AG09319 (cell line): ENCODE measurements around the gene SEPTIN12.

Experiments used
- DNase-seq: peaks from one replicate; pipeline ENCODE4 v3.0.0-alpha.2; 2010; ENCODE audit warnings: low read depth; ENCODE audit errors: extremely low read depth
- CTCF ChIP-seq: IDR thresholded peaks from 2 replicates; pipeline ENCODE4 v1.5.1; 2011; ENCODE audit warnings: low read depth, mild to moderate bottlenecking, inconsistent platforms, low read length, moderate library complexity

Gene SEPTIN12

GRCh38 chr16:4748682-4749411, 39.3 kb downstream of the SEPTIN12 start:
- DNase-seq = no peak
- TF ChIP-seq CTCF = no peak

- DNase-seq = no peak
- no peak for TF ChIP-seq CTCF
These were observed 40.1 kb downstream of the SEPTIN12 start for GRCh38 chr16:4747906-4748681.

GRCh38 chr16:4746991-4747574, 41.1 kb downstream of the SEPTIN12 start:
- DNase-seq = no peak
- TF ChIP-seq CTCF = no peak

GRCh38 chr16:4746215-4746614, 41.9 kb downstream of the SEPTIN12 start:
- no peak for TF ChIP-seq CTCF
- no peak for DNase-seq

GRCh38 chr16:4745274-4745569, 42.9 kb downstream of the SEPTIN12 start:
- DNase-seq = no peak
- no peak for TF ChIP-seq CTCF

GRCh38 chr16:4744555-4745273, 43.4 kb downstream of the SEPTIN12 start:
- no peak for TF ChIP-seq CTCF
- DNase-seq = no peak
